ENCODE data around the gene UBE2E2.

DNA sequence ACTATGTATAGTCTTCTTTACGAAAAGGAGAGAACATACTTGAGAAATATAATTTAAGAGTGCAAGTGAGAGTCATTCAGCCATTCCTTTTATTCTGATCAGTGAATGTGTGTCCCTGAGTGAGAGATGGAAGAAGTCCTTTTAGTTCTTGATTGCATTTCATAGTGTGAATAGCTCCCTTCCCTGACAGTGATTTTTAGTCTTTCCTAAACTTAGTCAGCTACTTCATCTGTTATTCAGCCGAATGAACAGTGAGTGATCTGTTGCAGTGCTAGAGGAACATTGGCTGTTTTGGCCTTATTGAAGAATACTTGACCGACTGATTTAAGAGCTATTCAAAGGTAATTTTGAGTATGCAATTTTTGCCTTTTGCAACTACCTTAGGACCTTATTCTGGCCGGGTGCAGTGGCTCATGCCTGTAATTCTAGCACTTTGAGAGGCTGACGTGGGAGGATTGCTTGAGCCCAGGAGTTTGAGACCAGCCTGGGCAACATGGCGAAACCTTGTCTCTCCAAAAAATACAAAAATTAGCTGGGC lies 45.5 kb downstream of the UBE2E2 start:
- TF ChIP-seq RBFOX2 (IDR thresholded peaks at IDR 0.05; ENCODE audit: low read depth, low read length) (no peak), HOXA9 (CRISPR knock-in tag; IDR thresholded peaks at IDR 0.05; ENCODE audit: borderline replicate concordance) (no peak), ZNF333 (CRISPR knock-in tag; IDR thresholded peaks at IDR 0.05; ENCODE audit: borderline replicate concordance) (no peak), MYC (CRISPR knock-in tag; IDR thresholded peaks at IDR 0.05; ENCODE audit: borderline replicate concordance) (no peak), NR3C1 (CRISPR knock-in tag; IDR thresholded peaks at IDR 0.05) (no peak), ZKSCAN8 (CRISPR knock-in tag; IDR thresholded peaks at IDR 0.05; ENCODE audit: borderline replicate concordance) (no peak), ZHX1 (CRISPR knock-in tag; IDR thresholded peaks at IDR 0.05; ENCODE audit: low read depth) (no peak)
- TF ChIP-seq, protein P1, sequence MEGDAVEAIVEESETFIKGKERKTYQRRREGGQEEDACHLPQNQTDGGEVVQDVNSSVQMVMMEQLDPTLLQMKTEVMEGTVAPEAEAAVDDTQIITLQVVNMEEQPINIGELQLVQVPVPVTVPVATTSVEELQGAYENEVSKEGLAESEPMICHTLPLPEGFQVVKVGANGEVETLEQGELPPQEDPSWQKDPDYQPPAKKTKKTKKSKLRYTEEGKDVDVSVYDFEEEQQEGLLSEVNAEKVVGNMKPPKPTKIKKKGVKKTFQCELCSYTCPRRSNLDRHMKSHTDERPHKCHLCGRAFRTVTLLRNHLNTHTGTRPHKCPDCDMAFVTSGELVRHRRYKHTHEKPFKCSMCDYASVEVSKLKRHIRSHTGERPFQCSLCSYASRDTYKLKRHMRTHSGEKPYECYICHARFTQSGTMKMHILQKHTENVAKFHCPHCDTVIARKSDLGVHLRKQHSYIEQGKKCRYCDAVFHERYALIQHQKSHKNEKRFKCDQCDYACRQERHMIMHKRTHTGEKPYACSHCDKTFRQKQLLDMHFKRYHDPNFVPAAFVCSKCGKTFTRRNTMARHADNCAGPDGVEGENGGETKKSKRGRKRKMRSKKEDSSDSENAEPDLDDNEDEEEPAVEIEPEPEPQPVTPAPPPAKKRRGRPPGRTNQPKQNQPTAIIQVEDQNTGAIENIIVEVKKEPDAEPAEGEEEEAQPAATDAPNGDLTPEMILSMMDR (CRISPR knock-in tag; IDR thresholded peaks at IDR 0.05): no peak

All from HepG2 (cell line).